ENCODE data around the gene CRIP2. TPM values are rescaled to one million over a fixed set of nuclear protein-coding genes. Genes with fewer than 3 reads are reported as not detected.

The CRIP2 gene
- total RNA-seq, 1 donor from 2014 or later, result 62.4 TPM

DNA sequence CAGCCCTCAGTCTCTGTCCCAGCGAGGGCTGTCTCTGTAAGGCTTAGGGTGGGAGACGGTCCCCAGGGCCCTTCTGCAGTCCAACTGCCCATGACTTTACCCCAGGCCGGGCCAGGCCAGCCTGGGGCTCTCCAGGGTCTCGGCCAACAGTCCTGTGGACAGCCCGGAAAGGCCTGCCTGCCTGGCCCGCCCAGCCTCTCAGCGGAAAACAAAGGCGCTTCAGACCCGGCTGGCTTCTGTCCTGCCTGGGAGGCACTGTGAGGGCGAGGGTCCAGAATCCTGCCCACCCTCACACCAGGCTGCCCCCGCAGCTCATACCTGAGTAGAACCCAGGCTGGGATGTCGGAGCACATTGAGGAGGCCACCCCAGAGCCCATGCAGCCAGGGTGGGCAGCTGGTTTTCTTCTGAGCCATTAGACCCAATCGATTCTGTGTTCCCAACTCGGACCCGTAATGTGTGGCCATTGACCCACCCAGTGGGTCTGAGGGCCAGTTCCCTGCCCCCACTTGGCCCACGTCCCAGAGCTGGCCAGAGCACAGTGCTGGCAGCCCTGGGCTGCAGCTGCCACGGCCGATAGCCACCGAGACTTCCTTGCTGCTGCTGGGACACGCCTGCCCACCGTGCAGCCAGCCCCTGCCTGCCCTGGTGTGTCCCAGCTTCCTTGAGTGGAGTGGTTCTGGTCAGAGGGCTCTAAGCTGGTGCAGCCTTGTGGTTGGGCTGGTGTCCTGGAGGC is 1.6 kb downstream of the CRIP2 start:
- DNase-seq (ENCODE audit: low spot score), result no peak

DNA sequence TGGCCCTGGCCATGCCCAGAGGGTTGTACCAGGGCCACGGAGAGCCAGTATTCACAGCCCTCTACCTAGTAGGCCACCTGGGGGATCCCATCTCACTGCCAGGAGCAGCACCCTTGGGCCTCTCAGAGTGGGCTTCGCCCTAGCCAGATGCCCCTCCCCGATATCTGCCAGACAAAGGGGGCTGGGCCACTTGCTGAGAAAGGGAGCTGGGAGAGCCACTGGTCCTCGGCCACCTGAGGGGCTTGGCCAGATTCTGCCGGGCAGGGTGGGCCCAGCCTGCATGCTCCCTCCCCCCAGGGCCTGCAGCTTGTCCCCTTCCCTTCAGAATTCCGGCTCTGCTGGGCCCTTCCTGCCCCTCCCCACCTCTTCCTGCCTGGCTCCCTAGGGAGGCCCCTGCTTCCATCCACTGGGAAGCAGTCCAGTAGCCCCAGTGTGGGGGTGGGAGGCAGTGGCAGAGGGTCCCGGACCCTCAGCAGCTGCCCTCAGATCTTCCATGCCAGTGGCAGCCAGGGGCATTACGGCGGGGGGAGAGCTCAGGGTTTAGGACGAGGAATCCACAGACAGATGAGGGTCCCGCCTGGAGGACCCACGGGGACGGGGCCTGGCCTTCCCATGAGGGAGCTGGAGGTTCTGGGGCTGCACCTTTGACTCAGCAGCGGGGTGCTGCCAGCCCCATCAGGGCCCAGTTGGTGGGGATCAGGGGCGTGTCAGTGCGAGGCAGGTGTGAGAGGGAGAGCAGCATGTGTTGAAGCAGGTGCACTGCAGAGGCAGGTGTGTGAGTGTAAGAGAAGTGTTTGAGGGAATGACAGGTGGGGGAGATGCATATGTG is 2.4 kb downstream of the CRIP2 start:
- DNase-seq (ENCODE audit: low spot score), result no peak

DNA sequence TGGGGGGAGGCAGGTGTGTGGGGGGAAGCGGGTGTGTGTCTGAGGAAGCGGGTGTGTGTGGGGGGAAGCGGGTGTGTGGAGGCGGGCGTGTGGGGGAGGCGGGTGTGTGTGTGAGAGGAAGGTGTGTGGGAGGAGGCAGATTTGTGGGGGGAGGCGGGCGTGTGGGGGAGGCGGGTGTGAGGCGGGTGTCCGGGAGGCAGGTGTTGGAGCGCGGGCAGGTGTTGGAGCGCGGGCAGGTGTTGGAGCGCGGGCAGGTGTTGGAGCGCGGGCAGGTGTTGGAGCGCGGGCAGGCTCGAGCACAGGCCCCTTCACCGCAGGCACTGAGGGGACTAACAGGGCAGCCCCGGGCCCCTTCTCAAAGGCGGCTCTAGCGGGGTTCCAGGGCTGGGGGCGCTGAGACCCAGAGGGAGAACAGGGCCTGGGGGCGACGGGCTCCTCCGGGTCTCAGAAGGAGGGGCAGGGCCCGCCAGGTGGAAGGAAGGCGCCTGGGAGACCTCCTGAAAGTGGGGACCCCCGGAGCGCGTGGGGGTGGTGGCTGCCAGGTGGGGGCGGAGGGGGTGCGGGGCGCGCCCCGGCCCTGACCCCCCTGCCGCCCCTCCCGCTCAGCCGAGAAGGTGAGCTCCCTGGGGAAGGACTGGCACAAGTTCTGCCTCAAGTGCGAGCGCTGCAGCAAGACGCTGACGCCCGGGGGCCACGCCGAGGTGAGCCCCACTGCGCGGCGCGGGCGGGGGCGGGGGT is 3.2 kb downstream of the CRIP2 start:
- no peak for DNase-seq (ENCODE audit: low spot score)

DNA sequence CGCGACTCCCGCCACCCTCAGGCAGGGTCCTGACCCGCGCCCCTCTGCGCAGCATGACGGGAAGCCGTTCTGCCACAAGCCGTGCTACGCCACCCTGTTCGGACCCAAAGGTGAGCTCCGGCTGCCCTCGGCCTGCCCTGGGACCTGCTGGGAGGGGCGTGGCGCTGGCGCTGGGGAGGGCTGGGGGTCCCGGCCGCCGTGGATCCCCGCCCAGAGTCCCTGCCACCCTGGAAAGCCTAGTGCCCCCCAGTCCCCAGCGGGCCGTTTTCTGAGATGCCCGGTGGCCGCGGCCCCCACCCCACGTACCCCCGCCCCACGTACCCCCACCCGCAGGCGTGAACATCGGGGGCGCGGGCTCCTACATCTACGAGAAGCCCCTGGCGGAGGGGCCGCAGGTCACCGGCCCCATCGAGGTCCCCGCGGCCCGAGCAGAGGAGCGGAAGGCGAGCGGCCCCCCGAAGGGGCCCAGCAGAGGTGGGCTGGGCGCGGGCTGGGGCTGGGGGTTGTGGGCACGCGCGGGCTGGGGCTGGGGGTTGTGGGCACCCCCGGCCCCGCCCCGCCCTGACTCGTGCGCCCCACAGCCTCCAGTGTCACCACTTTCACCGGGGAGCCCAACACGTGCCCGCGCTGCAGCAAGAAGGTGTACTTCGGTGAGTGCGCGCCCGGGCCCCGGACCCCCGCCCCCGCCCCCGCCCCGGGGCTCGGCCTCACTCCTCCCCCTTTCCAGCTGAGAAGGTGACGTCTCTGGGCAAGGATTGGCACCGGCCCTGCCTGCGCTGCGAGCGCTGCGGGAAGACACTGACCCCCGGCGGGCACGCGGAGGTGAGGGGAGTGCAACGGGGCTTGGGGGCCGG is 4.0 kb downstream of the CRIP2 start:
- no peak for DNase-seq (ENCODE audit: low spot score)

DNA sequence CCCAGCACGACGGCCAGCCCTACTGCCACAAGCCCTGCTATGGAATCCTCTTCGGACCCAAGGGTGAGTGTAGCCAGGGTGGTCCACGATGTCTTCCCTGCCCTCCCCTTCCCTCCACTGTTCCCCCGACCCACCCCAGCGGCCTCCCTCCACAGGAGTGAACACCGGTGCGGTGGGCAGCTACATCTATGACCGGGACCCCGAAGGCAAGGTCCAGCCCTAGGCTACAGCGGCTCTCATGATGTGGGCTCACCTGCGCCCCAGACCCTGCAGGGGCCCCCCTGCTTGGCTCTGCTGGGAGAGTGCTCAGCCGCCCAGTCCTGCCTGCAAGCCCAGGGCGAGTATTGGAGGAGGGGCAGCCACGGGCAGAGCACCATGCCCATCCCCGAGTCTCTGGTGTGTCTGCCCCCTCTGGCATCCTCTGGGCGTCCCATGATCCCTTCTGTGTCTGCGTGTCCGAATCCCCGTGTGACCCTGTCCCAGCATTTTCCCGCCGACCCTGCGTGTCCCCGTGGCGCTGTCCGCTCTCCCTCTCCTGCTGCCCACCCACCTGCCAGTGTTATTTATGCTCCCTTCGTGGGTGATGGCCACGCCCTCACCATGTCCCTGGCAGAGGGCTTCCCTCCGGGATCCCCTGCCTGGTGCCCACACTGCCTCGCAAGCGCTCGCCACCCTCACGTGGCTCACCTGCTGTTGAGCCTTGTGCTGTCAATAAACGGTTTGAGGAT is 5.0 kb downstream of the CRIP2 start:
- DNase-seq (ENCODE audit: low spot score), result no peak

DNA sequence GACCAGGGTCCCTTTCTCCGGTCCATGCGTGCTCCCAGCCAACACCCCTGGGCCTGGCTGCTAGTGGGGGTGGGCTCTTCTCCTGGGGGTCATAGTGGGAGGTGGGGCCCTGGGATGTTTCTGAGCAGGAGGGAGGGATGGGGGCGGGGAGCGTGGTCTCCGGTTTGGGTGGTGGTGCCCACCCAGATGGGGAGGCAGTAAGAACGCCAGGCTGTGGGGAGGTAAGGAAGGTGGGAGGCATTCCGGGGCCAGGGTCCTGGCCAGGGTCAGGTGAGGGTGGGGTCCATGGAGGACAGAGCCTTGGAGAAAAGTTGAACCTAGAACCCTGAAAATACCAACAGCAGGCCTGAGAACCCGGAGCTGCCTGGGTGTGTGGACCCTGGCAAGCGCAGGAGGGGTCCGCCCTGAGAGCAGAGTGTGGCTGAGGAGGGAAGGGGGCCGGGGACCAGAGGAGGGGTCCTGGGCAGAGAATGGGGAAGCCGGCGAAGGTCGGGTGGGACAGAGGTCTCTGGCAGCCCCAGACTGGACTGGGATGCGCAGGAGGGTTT is 5.7 kb downstream of the CRIP2 start:
- no peak for DNase-seq (ENCODE audit: low spot score)

DNA sequence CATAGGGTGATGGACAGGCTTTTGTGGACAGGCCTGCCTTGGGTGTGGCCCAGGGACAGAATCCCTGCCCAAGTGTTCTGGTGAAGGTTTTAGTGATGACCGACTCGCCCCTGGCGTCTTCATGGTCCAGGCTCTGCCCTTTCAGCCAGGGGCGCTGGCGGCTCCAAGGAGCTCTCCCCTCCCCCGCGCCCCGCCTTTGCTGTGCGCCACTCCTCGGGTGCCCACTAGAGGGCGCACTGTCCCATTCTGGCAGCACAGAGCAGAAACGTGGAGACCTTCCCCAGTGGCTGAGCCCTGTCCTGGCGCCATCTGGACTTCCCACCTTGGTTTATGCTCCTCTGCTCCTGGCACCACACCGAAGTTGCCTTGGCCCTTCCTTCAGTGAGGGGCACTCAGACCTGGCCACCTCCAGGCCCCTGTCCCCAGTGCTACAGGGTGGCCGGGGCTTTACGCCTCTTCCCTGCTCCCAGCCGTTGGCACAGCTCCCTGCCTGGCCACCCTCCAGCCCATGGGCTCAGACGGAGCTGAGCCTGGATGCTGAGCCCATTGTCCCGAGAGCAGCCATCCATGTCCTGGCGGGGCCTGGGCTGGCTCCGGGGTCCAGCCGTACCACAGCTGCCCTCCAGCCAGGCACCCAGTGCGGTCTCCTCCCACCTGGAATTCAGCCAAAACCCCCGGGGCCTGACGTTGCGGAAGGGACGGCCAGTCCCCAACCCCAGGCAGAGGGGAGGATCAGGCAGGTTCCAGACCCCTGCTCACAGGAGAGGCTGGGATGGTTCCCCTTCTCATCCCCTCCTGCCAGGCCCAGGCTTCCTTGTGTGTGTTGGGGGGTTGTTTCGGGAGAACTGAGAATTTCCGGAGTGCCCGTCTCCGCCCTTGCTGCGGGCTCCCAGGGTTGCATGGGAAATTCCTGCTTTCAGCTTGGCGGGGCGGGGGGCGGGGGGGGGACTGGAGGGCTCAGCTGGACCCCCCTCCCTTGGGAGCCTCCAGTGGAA is 6.5 kb downstream of the CRIP2 start:
- peak; percentile 93 for DNase-seq (ENCODE audit: low spot score)

DNA sequence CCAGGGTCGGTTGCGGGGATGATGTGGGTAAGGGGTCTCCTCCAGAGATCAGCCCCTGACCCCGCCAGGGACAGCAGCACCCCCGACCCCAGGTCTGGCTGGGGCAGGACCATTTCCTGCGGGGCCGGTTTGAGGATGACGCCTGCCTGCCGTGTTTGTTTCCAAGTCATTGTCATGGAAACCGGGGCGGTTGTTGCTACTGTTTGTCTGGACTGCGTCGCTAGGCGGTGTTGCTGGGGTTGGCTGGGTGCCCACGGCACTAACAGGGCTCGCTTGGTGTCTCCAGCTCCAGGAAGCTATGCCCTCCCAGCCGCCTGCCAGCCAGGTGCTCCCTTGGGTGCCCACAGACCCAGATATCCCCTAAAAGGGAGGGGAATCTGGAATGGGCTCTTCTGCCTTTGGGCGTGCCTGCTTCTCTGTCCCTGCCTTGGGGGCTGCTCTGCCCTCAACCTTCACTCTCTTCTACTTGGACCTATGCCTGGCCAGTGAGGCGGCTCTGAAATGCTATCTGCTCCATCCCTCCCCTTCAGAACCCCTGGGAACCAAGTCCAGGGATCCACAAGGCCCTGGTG is 7.4 kb downstream of the CRIP2 start:
- DNase-seq (ENCODE audit: low spot score), result peak; percentile 98

DNA sequence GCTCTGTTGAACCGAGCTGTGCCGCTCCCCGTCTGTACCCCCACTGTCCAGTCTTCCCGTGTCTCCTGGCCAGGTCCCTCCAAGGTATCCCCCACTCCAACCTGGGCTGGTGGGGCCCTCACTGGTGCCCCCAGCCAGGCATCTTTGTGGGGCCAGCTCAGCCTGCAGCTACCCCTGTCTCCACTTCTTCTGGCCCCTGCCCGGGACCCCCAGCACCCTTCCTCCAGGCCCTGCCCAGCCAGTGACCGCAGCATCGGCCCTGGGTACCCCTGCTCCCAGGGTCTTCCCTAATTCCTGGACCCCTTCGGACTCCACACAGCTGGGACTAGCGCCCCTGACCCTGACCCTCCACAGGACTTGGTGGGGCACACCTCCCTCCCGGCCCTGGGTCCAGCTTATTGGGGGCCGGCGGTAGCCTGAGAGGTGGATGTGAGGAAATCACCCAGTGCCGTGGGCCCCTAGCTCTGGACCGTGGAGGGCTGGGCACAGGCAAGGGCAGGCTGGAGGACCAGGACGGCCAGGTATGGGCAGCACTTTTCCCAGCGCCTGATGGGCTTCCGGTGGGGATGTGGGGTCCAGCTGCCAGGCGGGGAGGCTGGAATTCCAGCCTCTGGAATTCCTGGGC is 8.0 kb downstream of the CRIP2 start:
- DNase-seq (ENCODE audit: low spot score), result no peak

DNA sequence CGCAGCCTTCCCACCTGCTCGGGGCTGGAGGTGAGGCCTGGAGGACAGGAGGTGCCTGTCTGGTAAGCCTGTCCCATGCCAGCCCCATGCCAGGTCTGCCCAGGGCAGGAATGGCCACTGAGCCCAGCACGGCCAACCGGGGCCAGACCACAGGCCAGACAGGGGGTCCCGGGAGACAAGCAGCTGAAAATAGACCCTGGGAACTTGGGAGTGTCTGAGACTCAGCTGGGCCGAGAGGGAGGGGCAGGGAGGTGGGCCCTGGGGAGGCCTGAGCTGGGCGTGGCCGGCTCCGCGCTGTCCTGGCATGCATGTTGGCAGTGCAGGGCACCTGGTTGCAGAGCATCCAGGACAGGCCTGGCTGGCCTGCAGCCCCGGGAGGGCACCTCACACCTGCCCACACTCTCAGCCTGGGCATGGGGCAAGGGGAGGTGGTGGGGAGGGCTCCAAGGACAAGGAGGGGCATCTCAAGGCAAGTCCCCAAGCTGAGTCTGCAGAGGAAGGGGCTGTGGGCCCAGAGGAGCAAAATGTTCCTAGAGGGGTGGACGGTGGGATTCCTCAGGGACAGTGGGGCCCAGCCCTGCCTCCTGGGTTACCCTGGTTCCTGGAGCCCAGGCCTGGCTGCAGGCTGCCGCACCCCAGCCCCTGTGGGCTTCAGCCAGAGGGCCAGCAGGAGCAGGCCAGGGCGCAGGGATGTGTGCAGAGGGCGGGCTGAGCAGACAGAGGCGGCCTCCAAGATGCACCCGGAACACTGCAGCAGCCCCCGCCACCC is 8.9 kb downstream of the CRIP2 start:
- no peak for DNase-seq (ENCODE audit: low spot score)

DNA sequence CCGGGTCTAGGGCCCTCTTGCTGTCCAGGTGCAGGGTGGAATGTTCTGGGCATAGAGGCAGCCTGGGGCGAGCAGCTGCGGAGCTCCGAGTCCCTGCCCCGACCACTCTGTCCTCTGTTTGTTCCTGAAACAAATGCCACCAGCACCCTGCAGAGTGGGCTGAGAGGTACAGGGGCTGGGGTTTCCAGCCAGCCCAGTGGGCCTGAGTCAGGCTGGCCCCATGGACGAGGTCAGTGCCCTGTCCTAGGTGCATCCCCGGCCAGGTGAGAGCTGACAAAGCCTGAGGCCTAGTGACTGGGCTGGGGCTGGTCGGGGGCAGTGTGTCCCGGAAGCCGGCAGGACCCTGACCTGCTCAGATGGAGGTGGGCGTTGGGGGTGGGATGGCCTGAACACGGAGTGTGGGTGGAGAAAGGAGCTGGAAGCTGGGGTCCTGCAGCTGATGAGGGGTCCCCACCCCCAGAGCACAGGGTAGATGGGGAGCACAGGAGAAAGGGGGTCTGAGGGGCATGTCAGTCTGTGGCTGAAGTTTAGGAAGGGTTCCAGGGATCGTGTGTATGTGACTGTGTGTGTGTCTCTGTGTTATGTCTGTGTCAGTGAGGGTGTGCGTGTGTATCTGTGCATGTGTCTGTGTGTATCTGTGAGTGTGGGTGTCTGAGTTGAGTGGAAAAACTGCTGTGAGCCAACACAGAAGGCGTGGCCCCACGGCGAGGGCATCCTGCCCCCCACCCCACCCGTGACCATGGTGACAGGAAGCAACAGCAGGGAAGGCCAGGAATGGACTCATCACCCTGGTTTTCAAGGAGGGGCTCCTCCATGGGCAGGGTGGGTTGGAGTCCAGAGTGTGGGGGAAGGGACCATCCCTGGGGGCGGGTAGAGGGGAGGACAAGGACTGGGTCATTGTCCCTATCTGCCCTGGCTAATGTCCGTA is 9.7 kb downstream of the CRIP2 start:
- no peak for DNase-seq (ENCODE audit: low spot score)

DNA sequence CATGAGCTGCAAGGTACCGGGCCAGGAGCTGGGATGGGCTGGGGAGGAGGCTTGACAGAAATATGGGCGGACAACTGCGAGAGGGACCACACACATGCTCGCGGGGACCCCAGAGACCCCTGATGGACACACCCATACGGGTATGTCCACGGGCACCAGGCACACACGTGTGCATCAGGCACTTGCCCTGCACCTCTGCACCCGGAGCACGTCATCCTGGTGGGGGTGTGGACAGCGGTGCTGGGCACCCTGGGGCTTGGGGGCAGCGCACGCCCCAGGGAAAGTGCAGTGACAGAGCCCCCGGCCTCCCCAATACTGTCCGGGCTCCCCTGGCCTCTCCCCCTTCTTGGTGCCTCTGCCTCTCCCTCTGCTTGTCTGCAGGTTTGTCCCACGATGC is 10.4 kb downstream of the CRIP2 start:
- no peak for DNase-seq (ENCODE audit: low spot score)

DNA sequence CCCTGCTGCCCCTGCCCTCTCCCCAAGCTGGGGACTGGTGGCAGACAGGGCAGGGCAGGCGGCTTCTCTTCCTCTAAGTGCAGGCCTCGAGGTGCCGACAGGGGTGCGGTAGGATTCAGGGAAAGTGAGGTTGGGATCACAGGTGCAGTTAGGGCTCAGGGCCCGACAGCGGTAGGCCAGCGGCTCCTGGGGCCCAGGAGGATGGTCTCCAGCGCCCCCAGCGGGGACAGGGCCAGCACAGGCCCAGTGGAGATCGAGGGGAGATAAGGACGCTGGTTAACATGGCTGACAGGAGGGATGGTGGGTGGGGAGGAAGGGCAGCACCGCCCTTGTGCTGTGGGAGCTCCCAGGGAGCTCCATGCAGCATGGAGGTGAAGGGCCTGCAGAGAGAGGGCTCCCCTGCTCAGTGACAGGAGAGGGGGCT is 11.1 kb downstream of the CRIP2 start:
- DNase-seq (ENCODE audit: low spot score), result no peak

DNA sequence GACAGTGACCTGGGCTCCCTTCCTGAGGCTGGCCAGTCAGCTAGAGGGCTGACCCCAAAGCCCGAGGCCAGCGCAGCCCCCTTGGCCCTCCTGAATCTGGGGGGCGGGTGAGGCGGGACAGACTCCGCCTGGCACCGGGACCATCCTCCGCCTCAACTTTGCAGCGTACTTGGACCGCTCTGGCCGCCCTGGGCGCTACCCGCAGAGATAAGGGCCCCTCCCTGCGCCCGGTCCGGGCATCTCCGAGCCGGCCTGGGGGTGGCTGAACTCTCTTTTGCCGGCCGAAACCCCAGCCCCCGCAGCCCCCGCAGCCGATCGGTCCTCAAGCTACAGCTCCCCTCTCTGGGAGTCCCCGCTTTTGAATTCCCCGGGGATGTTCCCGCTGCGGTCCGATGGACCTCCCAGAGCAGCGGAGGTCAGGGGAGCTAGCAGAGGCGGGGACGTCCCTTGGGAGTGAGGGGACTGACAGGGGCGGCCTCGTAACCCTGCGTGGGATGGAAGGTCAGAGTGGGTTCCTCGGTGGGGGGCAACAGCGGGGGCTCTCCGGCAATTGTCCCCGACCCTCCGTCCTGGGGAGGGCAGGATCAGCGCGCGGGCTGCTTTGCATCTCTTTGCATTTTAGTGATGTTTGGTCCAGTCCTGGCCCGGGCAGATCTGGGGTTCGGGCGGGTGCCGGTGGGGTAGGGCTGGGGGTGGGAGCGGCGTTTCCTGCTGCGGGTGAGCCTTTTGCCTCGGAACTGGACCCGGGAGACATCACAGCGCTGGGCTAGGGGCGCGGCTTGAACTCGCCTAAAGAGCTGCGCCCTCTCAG is 11.7 kb downstream of the CRIP2 start, which contains the start of gene CRIP1:
Gene CRIP1, plus strand, starts transcription at position 724 of the 811 bp plus-strand sequence. CDS start 374 bp downstream, outside the sequence.
- DNase-seq (ENCODE audit: low spot score), result no peak

DNA sequence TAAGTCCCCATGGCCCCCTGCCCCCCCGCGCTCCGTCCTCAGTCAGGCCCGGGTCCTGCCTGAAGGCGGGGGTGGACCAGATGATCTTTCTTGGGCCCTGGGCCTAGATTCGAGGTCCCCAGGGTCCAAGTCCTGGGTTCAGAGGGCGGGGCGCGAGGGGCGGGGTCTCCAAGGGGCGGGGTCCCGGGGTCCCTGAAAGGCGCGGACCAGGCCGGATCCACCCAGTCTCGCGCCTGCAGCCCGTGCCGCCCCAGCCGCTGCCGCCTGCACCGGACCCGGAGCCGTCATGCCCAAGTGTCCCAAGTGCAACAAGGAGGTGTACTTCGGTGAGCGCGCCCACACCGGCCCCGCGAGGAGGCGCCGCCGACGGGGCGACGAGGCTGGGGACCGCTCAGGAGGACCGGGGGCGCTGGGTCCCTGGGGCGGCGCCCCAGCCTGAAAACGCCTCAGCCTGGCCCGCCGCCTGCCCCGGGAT is 12.4 kb downstream of the CRIP2 start:
- no peak for DNase-seq (ENCODE audit: low spot score)

Measured in umbilical cord (tissue), 2 donors.